Liver (tissue), 9 donors: ENCODE results near the gene IFIH1. TPM values are rescaled to one million over a fixed set of nuclear protein-coding genes. Genes with fewer than 3 reads are reported as not detected.

Experiments
- DNase-seq: peaks from one replicate; pipeline ENCODE4 v3.0.0-alpha.2; 2017; ENCODE audit warnings: low spot score
- H3K27ac ChIP-seq, 2 donors: one replicate each; pipeline ENCODE4 v1.7.0; 2013; ENCODE audit warnings: inconsistent platforms in 2 of 2, low read length in 2 of 2, control low read depth in 1 of 2, low read depth in 1 of 2, mild to moderate bottlenecking in 1 of 2
- H3K27me3 ChIP-seq, 4 donors: one replicate each; pipeline versions ENCODE4 v1.6.1 to v1.7.0; 2013; ENCODE audit warnings: low read length in 3 of 4, inconsistent platforms in 1 of 4, mild to moderate bottlenecking in 1 of 4, moderate library complexity in 1 of 4; ENCODE audit not compliant: control insufficient read depth in 4 of 4, insufficient read depth in 4 of 4
- H3K36me3 ChIP-seq, 4 donors: one replicate each; pipeline versions ENCODE4 v1.6.1 to v1.7.0; 2013; ENCODE audit warnings: low read length in 3 of 4, mild to moderate bottlenecking in 3 of 4, low read depth in 1 of 4, moderate library complexity in 1 of 4; ENCODE audit not compliant: control insufficient read depth in 4 of 4, insufficient read depth in 3 of 4
- H3K4me1 ChIP-seq, 4 donors: one replicate each; pipeline versions ENCODE4 v1.6.1 to v1.7.0; 2013; ENCODE audit warnings: low read length in 3 of 4, mild to moderate bottlenecking in 3 of 4, moderate library complexity in 1 of 4; ENCODE audit not compliant: control insufficient read depth in 4 of 4, insufficient read depth in 4 of 4
- H3K4me3 ChIP-seq, 3 donors: one replicate each; pipeline versions ENCODE4 v1.6.1 to v1.7.0; 2013; ENCODE audit warnings: low read length in 3 of 3, control low read depth in 1 of 3, low read depth in 1 of 3, mild to moderate bottlenecking in 1 of 3
- H3K9ac ChIP-seq, 2 donors: one replicate each; pipeline ENCODE4 v1.7.0; 2013; ENCODE audit warnings: low read length in 2 of 2, mild to moderate bottlenecking in 2 of 2, moderate library complexity in 2 of 2, control low read depth in 1 of 2, low read depth in 1 of 2
- H3K9me3 ChIP-seq, 4 donors: one replicate each; pipeline versions ENCODE4 v1.6.1 to v1.7.0; 2013; ENCODE audit warnings: low read length in 3 of 4; ENCODE audit not compliant: control insufficient read depth in 4 of 4
- ATF3 ChIP-seq: IDR thresholded peaks from 2 replicates; pipeline ENCODE4 v1.6.1; 2016; ENCODE audit warnings: antibody characterized with exemption
- CTCF ChIP-seq: fragments of 150-350 bp; IDR thresholded peaks from 2 replicates; pipeline ENCODE4 v1.5.1; 2017; ENCODE audit warnings: improper control_type of control experiment, low read depth, low read length; ENCODE audit not compliant: missing input control
- EGR1 ChIP-seq, 2 donors: IDR thresholded peaks; 2 replicates each; pipeline ENCODE4 v1.6.1; 2016 to 2018; ENCODE audit warnings: antibody characterized with exemption in 2 of 2, low read depth in 2 of 2
- FOXA1 ChIP-seq: IDR thresholded peaks from 2 replicates; pipeline ENCODE4 v1.6.1; 2016; ENCODE audit warnings: antibody characterized with exemption
- FOXA2 ChIP-seq: IDR thresholded peaks from 2 replicates; pipeline ENCODE4 v1.6.1; 2016; ENCODE audit warnings: antibody characterized with exemption
- HNF4A ChIP-seq, 2 donors: conservative IDR thresholded peaks; 2 replicates each; pipeline ENCODE4 v1.6.1; 2016; ENCODE audit warnings: antibody characterized with exemption in 2 of 2, mild to moderate bottlenecking in 2 of 2
- HNF4G ChIP-seq: IDR thresholded peaks from 2 replicates; pipeline ENCODE4 v1.6.1; 2016; ENCODE audit warnings: antibody characterized with exemption
- JUND ChIP-seq, 2 donors: IDR thresholded peaks; 2 replicates each; pipeline ENCODE4 v1.6.1; 2016; ENCODE audit warnings: antibody characterized with exemption in 2 of 2
- NR2F2 ChIP-seq: IDR thresholded peaks from 2 replicates; pipeline ENCODE4 v1.6.1; 2016; ENCODE audit warnings: antibody characterized with exemption
- REST ChIP-seq: IDR thresholded peaks from 2 replicates; pipeline ENCODE4 v1.6.1; 2016; ENCODE audit warnings: antibody characterized with exemption, mild to moderate bottlenecking
- RXRA ChIP-seq, 2 donors: IDR thresholded peaks; 2 replicates each; pipeline ENCODE4 v1.6.1; 2017 to 2018; ENCODE audit warnings: antibody characterized with exemption in 2 of 2, mild to moderate bottlenecking in 1 of 2
- SP1 ChIP-seq: IDR thresholded peaks from 2 replicates; pipeline ENCODE4 v1.6.1; 2018; ENCODE audit warnings: antibody characterized with exemption, mild to moderate bottlenecking
- TAF1 ChIP-seq: conservative IDR thresholded peaks from 2 replicates; pipeline ENCODE4 v1.6.1; 2016; ENCODE audit warnings: antibody characterized with exemption, mild to moderate bottlenecking
- YY1 ChIP-seq: IDR thresholded peaks from 2 replicates; pipeline ENCODE4 v1.6.1; 2016; ENCODE audit warnings: antibody characterized with exemption, mild to moderate bottlenecking
- ZBTB33 ChIP-seq: IDR thresholded peaks from 2 replicates; pipeline ENCODE4 v1.6.1; 2016; ENCODE audit warnings: antibody characterized with exemption
- WGBS: extraction: QIAGEN DNeasy Blood & Tissue Kit; methylation state at CpG from one replicate; pipeline ENCODE4 v1.1.7; 2013; 5-methylcytosine and 5-hydroxymethylcytosine counted together
- polyA plus RNA-seq, 2 donors: library from polyadenylated mRNA; stranded (reverse) in 1 of 2; unstranded in 1 of 2; fragments of 200-250 nt in 1 of 2; fragments of >200 nt in 1 of 2; fragmentation: Nextera tagmentation in 1 of 2; extraction: Ambion mirVana in 1 of 2; gene quantifications; one replicate each; pipeline versions ENCODE4 v1.2.1 to v1.2.3, GENCODE V29; 2013 to 2015
- total RNA-seq, 2 donors: library from RNA; depleted of rRNA; stranded (reverse); fragments of >200 nt; gene quantifications; one replicate each; pipeline ENCODE4 v1.2.3, GENCODE V29; 2014
- donor health status: healthy.
- donor health status: healthy.
- donor health status: healthy.
- donor health status: healthy.
- donor health status: healthy.

Gene IFIH1
- total and polyA plus RNA-seq, 4 donors = 5.5 to 13.2 (median 7.9) TPM

GRCh38 chr2:162365392-162365791 lies 46.9 kb upstream of the IFIH1 start:
- no peaks in the 10 kb centered on the region for H3K27me3 ChIP-seq
- no peak overlapping the region for H3K27ac ChIP-seq
- TF ChIP-seq EGR1 (IDR thresholded peaks at IDR 0.05; ENCODE audit: low read depth in 2 of 2) (no peak), HNF4A (conservative IDR thresholded peaks at IDR 0.05) (no peak), YY1 (no peak)
- H3K36me3 ChIP-seq = no peaks in the 10 kb centered on the region
- no peak overlapping the region for H3K9ac ChIP-seq
- H3K4me3 ChIP-seq = no peak overlapping the region
- DNase-seq = no peak
- H3K4me1 ChIP-seq = no peaks in the 10 kb centered on the region
- 81% methylated on average over 2 of the region's 2 CpGs for WGBS
- H3K9me3 ChIP-seq = no peaks in the 10 kb centered on the region

- Histone ChIP-seq H3K27me3 (no peaks in the 10 kb centered on the region), H3K4me1 (peaks cover 3 to 10% (median 4%) of the 10 kb centered on the region in 4 donors)
- DNase-seq = no peak
Measured at GRCh38 chr2:162344617-162344950, 26.1 kb upstream of the IFIH1 start.

More at GRCh38 chr2:162344617-162344950, 26.1 kb upstream of the IFIH1 start:
- H3K4me3 ChIP-seq = peak overlapping the region; percentile 68 to 97 (median 78)
- peak overlapping the region; percentile 56 to 83 for H3K27ac ChIP-seq
- H3K36me3 ChIP-seq = no peaks in the 10 kb centered on the region
- H3K9ac ChIP-seq = peak overlapping the region in 1 of 2 donors; percentile 1
- 8% methylated on average over 8 of the region's 8 CpGs for WGBS
- H3K9me3 ChIP-seq = no peaks in the 10 kb centered on the region
- no peak for TF ChIP-seq ZBTB33
- TF ChIP-seq REST = no peak
- TF ChIP-seq RXRA (IDR thresholded peaks at IDR 0.05) = no peak
- TF ChIP-seq ATF3 = no peak
- no peak for TF ChIP-seq FOXA2
- no peak for TF ChIP-seq JUND (IDR thresholded peaks at IDR 0.05)
- TF ChIP-seq TAF1 = no peak
- TF ChIP-seq FOXA1 = no peak
- no peak for TF ChIP-seq EGR1 (IDR thresholded peaks at IDR 0.05; ENCODE audit: low read depth in 2 of 2)
- TF ChIP-seq HNF4G = no peak
- TF ChIP-seq HNF4A (conservative IDR thresholded peaks at IDR 0.05) = no peak
- TF ChIP-seq SP1 = no peak
- TF ChIP-seq NR2F2 = no peak
- no peak for TF ChIP-seq CTCF
